EL (cell line): ENCODE measurements around the gene MICAL1.
"Not testable (repeated sequence)": the region's sequence is repeated elsewhere in the genome, so short reads cannot be mapped to it uniquely, and the experiment has no call there.

Source experiments
- DNase-seq: peaks from one replicate; pipeline ENCODE4 v3.0.0-alpha.2; 2016

Gene MICAL1

GRCh38 chr6:109474995-109475394 lies 19.4 kb upstream of the MICAL1 start:
- no peak for DNase-seq

GRCh38 chr6:109473120-109473519 lies 17.5 kb upstream of the MICAL1 start:
- no peak for DNase-seq

- no peak for DNase-seq
These were observed 16.8 kb upstream of the MICAL1 start for GRCh38 chr6:109472132-109472995.

GRCh38 chr6:109471105-109471810 lies 15.7 kb upstream of the MICAL1 start:
- DNase-seq, result no peak

GRCh38 chr6:109469591-109470189 lies 14.1 kb upstream of the MICAL1 start:
- DNase-seq, result no peak

GRCh38 chr6:109467696-109468095 lies 12.1 kb upstream of the MICAL1 start:
- no peak for DNase-seq

GRCh38 chr6:109466212-109466923 lies 10.8 kb upstream of the MICAL1 start:
- DNase-seq, result no peak

GRCh38 chr6:109465772-109466171 lies 10.2 kb upstream of the MICAL1 start:
- no peak for DNase-seq

GRCh38 chr6:109461733-109462526 lies 6.4 kb upstream of the MICAL1 start:
- no peak for DNase-seq

- not testable (repeated sequence) for DNase-seq
These were observed 5.6 kb upstream of the MICAL1 start for GRCh38 chr6:109461205-109461604.

GRCh38 chr6:109460161-109460829 lies 4.7 kb upstream of the MICAL1 start:
- DNase-seq, result no peak

GRCh38 chr6:109458774-109459531 lies 3.4 kb upstream of the MICAL1 start:
- DNase-seq, result no peak

- DNase-seq, result no peak
These were observed 2.0 kb upstream of the MICAL1 start for GRCh38 chr6:109457562-109457996.

GRCh38 chr6:109456710-109457561 lies 1.4 kb upstream of the MICAL1 start:
- peak; percentile 67 for DNase-seq

- DNase-seq, result no peak
These were observed 575 bp upstream of the MICAL1 start for GRCh38 chr6:109456111-109456583.

- DNase-seq, result no peak
These were observed 806 bp downstream of the MICAL1 start for GRCh38 chr6:109454496-109455436.

GRCh38 chr6:109453594-109454495 lies 1.7 kb downstream of the MICAL1 start:
- no peak for DNase-seq
